OCI-LY7 (cell line): ENCODE data around the gene CDK5. TPM values are rescaled to one million over a fixed set of nuclear protein-coding genes. Genes with fewer than 3 reads are reported as not detected.

Experiments used
- BruUV-seq: library from RNA; stranded (reverse); fragments of 400-500 nt; replicated peaks from 2 replicates; lab custom pipeline; 2021; lab: Mats Ljungman, UMichigan
- CTCF ChIA-PET: fragments of 300-600 bp; sonication (Branson Sonifier 250); formaldehyde crosslinking; loops from one replicate; lab custom pipeline; 2022; ENCODE audit warnings: antibody characterized with exemption; ENCODE audit not compliant: unreplicated experiment; lab: Charles Lee
- POLR2A ChIA-PET: fragments of 300-600 bp; sonication (Branson Sonifier 250); formaldehyde crosslinking; loops from one replicate; lab custom pipeline; 2022; ENCODE audit warnings: antibody characterized with exemption; lab: Charles Lee
- DNase-seq: peaks from one replicate; pipeline ENCODE4 v3.0.0-alpha.2; 2015; ENCODE audit warnings: low spot score
- H2AFZ ChIP-seq: fragments of 200-600 bp; sonication (generic), shearing (Covaris generic); 2 replicates; pipeline ENCODE4 v1.6.1; 2014; ENCODE audit warnings: mild to moderate bottlenecking, antibody characterized with exemption, low read length, moderate library complexity
- H3K27ac ChIP-seq: fragments of 200-600 bp; sonication (generic); 2 replicates; pipeline ENCODE4 v1.5.1; 2014; ENCODE audit warnings: mixed run types, low read depth, mild to moderate bottlenecking, moderate library complexity, low read length, inconsistent platforms; ENCODE audit not compliant: poor library complexity, severe bottlenecking
- H3K36me3 ChIP-seq: fragments of 200-600 bp; sonication (generic); 2 replicates; pipeline ENCODE4 v1.6.1; 2014; ENCODE audit warnings: mild to moderate bottlenecking, antibody characterized with exemption, low read length, moderate library complexity, mixed read lengths; ENCODE audit not compliant: insufficient read depth
- H3K4me1 ChIP-seq: fragments of 200-600 bp; sonication (generic); 2 replicates; pipeline ENCODE4 v1.5.1; 2014; ENCODE audit warnings: mild to moderate bottlenecking, low read length; ENCODE audit not compliant: insufficient read depth, poor library complexity, severe bottlenecking
- H3K4me2 ChIP-seq: fragments of 200-600 bp; sonication (generic); 2 replicates; pipeline ENCODE4 v1.6.1; 2014; ENCODE audit warnings: mild to moderate bottlenecking, low read length
- H3K4me3 ChIP-seq: fragments of 200-600 bp; sonication (generic); 2 replicates; pipeline ENCODE4 v1.5.1; 2014; ENCODE audit warnings: mild to moderate bottlenecking, low read depth, low read length; ENCODE audit not compliant: poor library complexity, severe bottlenecking
- H3K79me2 ChIP-seq: fragments of 200-600 bp; sonication (generic); 2 replicates; pipeline ENCODE4 v1.6.1; 2016; ENCODE audit warnings: low read depth, mild to moderate bottlenecking, low read length, moderate library complexity, mixed read lengths; ENCODE audit not compliant: insufficient read depth
- H3K9me2 ChIP-seq: fragments of 200-600 bp; sonication (generic); 2 replicates; pipeline ENCODE4 v1.6.1; 2016; ENCODE audit warnings: mild to moderate bottlenecking, low read length, mixed read lengths; ENCODE audit not compliant: insufficient read depth
- H3K9me3 ChIP-seq: fragments of 200-600 bp; sonication (generic); 2 replicates; pipeline ENCODE4 v1.6.1; 2014; ENCODE audit warnings: mild to moderate bottlenecking, mixed run types, low read length, mixed read lengths
- H4K20me1 ChIP-seq: fragments of 200-600 bp; sonication (generic); 2 replicates; pipeline ENCODE4 v1.6.1; 2014; ENCODE audit warnings: mild to moderate bottlenecking, antibody characterized with exemption, low read length, moderate library complexity, mixed read lengths; ENCODE audit not compliant: insufficient read depth
- CTCF ChIP-seq: fragments of 200-600 bp; sonication (generic); conservative IDR thresholded peaks from 2 replicates; pipeline ENCODE4 v1.5.1; 2014; ENCODE audit warnings: mild to moderate bottlenecking, antibody characterized with exemption, low read length, moderate library complexity, mixed read lengths
- EZH2phosphoT487 ChIP-seq: fragments of 200-600 bp; sonication (generic); IDR thresholded peaks from 2 replicates; pipeline ENCODE4 v1.6.1; 2018; ENCODE audit warnings: low read depth, borderline replicate concordance, mild to moderate bottlenecking, mixed run types, antibody characterized with exemption, low read length, moderate library complexity, mixed read lengths
- intact Hi-C: fragments of 100-400 bp; cut with micrococcal nuclease; formaldehyde crosslinking; loops from one replicate; pipeline ENCODE4 v1.10.0; 2022; ENCODE audit not compliant: unreplicated experiment
- total RNA-seq, 2 experiments: library from RNA; depleted of rRNA in 1 of 2; stranded (reverse); fragments of >200 nt in 1 of 2; shearing (Covaris generic) in 1 of 2; gene quantifications; 2 replicates each; pipeline ENCODE4 v1.2.3, GENCODE V29; 2014 to 2022

The CDK5 gene
- total RNA-seq, 2 experiments from 2014 or later, result 23.7 to 30.9 TPM

DNA sequence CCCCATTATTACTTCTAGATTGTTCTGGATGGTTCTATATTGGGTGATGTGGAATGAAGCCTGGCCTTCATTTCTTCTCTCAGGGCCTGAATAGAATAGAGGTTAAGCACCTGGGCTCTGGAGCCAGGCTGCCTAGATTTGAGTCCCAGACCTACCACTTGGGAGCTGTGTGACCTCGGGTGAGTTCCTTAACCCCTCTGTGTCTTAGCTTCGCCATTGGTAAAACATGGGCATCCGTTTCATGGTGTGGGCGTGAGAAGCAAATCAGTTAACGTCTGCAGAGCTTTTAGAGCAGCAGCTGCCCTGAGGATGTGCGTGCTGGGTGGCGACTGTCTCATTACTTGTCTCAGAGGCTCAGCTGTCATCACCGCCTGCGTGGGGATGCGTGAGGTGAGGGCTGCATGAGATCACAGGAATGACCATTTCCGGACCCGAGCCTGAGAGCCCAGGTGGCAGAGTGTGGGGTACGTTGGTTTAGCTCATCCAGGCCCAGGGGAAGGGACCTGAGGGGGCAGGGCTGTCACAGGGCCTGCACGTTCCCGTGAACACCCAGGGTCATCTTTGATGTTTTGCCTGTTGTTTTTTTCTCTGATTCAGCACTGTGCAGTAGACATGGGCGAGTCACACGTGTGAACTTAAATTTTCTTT lies 38.3 kb upstream of the CDK5 start:
- POLR2A ChIA-PET, result interaction anchor here (0.8 kb wide), 1 partner anchor 173 kb away, joined by 5 read pairs; no protein-coding TSS in a partner anchor
- H3K4me1 ChIP-seq, result peaks cover 3% of the 10 kb centered on the region
- TF ChIP-seq EZH2phosphoT487 (no peak), CTCF (no peak)
- no peaks in the 10 kb centered on the region for H3K9me2 ChIP-seq
- DNase-seq, result no peak
- no TSS peak for BruUV-seq
- no peaks in the 10 kb centered on the region for H3K36me3 ChIP-seq
- CTCF ChIA-PET, result no interaction called here
- H3K79me2 ChIP-seq, result no peaks in the 10 kb centered on the region
- intact Hi-C loops, result loop anchor here (10.0 kb wide), 1 partner anchor 59 kb away; no protein-coding TSS in a partner anchor
- H4K20me1 ChIP-seq, result no peaks in the 10 kb centered on the region
- H3K4me3 ChIP-seq, result no peak overlapping the region
- H3K27ac ChIP-seq, result no peak overlapping the region
- H3K4me2 ChIP-seq, result no peak overlapping the region
- H2AFZ ChIP-seq, result no peak overlapping the region
- no peaks in the 10 kb centered on the region for H3K9me3 ChIP-seq

- TF ChIP-seq CTCF, result no peak
- TF ChIP-seq EZH2phosphoT487, result no peak
- Histone ChIP-seq H4K20me1 (no peaks in the 10 kb centered on the region), H3K9me2 (no peaks in the 10 kb centered on the region), H3K36me3 (no peaks in the 10 kb centered on the region), H3K4me3 (no peak overlapping the region), H3K27ac (no peak overlapping the region), H2AFZ (no peak overlapping the region), H3K9me3 (no peaks in the 10 kb centered on the region), H3K4me2 (no peak overlapping the region), H3K4me1 (peaks cover 3% of the 10 kb centered on the region), H3K79me2 (no peaks in the 10 kb centered on the region)
- intact Hi-C loops, result loop anchor here (10.0 kb wide), 1 partner anchor 60 kb away; no protein-coding TSS in a partner anchor
- CTCF ChIA-PET, result interaction anchor here (0.7 kb wide), 1 partner anchor 16 kb away, joined by 13 read pairs; no protein-coding TSS in a partner anchor
- no peak for DNase-seq
- POLR2A ChIA-PET, result interaction anchor here (0.6 to 0.8 kb wide), 6 partner anchors 8 to 173 kb away, joined by 3 to 5 read pairs (median 4); partner anchors contain the start of gene FASTK
- BruUV-seq, result no TSS peak
These were observed 37.6 kb upstream of the CDK5 start for GRCh38 chr7:151095123-151095797.
